Neuron (in vitro differentiated cells): ENCODE data around the gene SLC35G2.

ENCODE experiments used
- H2AFZ ChIP-seq: one replicate; pipeline ENCODE4 v1.6.1; 2013; ENCODE audit warnings: low read depth, mild to moderate bottlenecking, inconsistent platforms, low read length, moderate library complexity
- H3K27me3 ChIP-seq: one replicate; pipeline ENCODE4 v1.6.1; 2013; ENCODE audit warnings: low read length; ENCODE audit not compliant: insufficient read depth
- H3K36me3 ChIP-seq: one replicate; pipeline ENCODE4 v1.6.1; 2013; ENCODE audit warnings: low read length; ENCODE audit not compliant: insufficient read depth
- H3K4me1 ChIP-seq: one replicate; pipeline ENCODE4 v1.6.1; 2013; ENCODE audit warnings: low read length; ENCODE audit not compliant: insufficient read depth
- H3K4me3 ChIP-seq: 2 replicates; pipeline ENCODE4 v1.5.1; 2013; ENCODE audit warnings: mild to moderate bottlenecking, low read length, moderate library complexity
- H3K9me3 ChIP-seq: one replicate; pipeline ENCODE4 v1.6.1; 2013; ENCODE audit warnings: low read length

SLC35G2 gene

GRCh38 chr3:136804813-136805212, 14.1 kb upstream of the SLC35G2 start:
- Histone ChIP-seq H3K4me1 (peaks cover 20% of the 10 kb centered on the region), H3K27me3 (no peaks in the 10 kb centered on the region), H3K9me3 (no peaks in the 10 kb centered on the region), H3K36me3 (no peaks in the 10 kb centered on the region), H3K4me3 (no peak overlapping the region), H2AFZ (no peak overlapping the region)

GRCh38 chr3:136805795-136806194, 13.1 kb upstream of the SLC35G2 start:
- Histone ChIP-seq H2AFZ (no peak overlapping the region), H3K4me1 (peaks cover 20% of the 10 kb centered on the region), H3K4me3 (no peak overlapping the region), H3K9me3 (no peaks in the 10 kb centered on the region), H3K36me3 (no peaks in the 10 kb centered on the region), H3K27me3 (no peaks in the 10 kb centered on the region)

GRCh38 chr3:136811701-136812100, 7.2 kb upstream of the SLC35G2 start:
- Histone ChIP-seq H3K4me1 (no peaks in the 10 kb centered on the region), H3K27me3 (no peaks in the 10 kb centered on the region), H3K4me3 (no peak overlapping the region), H2AFZ (no peak overlapping the region), H3K9me3 (peaks cover 6% of the 10 kb centered on the region), H3K36me3 (no peaks in the 10 kb centered on the region)

- Histone ChIP-seq H3K27me3 (no peaks in the 10 kb centered on the region), H3K9me3 (no peaks in the 10 kb centered on the region), H3K4me3 (no peak overlapping the region), H3K36me3 (no peaks in the 10 kb centered on the region), H2AFZ (peak overlapping the region; percentile 63), H3K4me1 (peaks cover 20% of the 10 kb centered on the region)
Observed at GRCh38 chr3:136817448-136817847, 1.5 kb upstream of the SLC35G2 start.

- no peaks in the 10 kb centered on the region for H3K36me3 ChIP-seq
- peak overlapping the region; percentile 82 for H2AFZ ChIP-seq
- H3K27me3 ChIP-seq, result no peaks in the 10 kb centered on the region
- peak overlapping the region; percentile 71 for H3K4me3 ChIP-seq
- H3K4me1 ChIP-seq, result peaks cover 20% of the 10 kb centered on the region
- H3K9me3 ChIP-seq, result no peaks in the 10 kb centered on the region
Observed at GRCh38 chr3:136818191-136818768, 646 bp upstream of the SLC35G2 start.

- Histone ChIP-seq H3K9me3 (no peaks in the 10 kb centered on the region), H2AFZ (peak overlapping the region; percentile 82), H3K36me3 (no peaks in the 10 kb centered on the region), H3K4me3 (peak overlapping the region; percentile 71), H3K27me3 (no peaks in the 10 kb centered on the region), H3K4me1 (peaks cover 20% of the 10 kb centered on the region)
Observed at GRCh38 chr3:136819392-136819730, 435 bp downstream of the SLC35G2 start.

- peak overlapping the region; percentile 82 for H2AFZ ChIP-seq
- no peaks in the 10 kb centered on the region for H3K36me3 ChIP-seq
- peaks cover 20% of the 10 kb centered on the region for H3K4me1 ChIP-seq
- no peaks in the 10 kb centered on the region for H3K27me3 ChIP-seq
- H3K4me3 ChIP-seq, result peak overlapping the region; percentile 71
- H3K9me3 ChIP-seq, result no peaks in the 10 kb centered on the region
Observed at GRCh38 chr3:136819731-136820679, 1.1 kb downstream of the SLC35G2 start.

- H3K4me3 ChIP-seq, result no peak overlapping the region
- H3K27me3 ChIP-seq, result no peaks in the 10 kb centered on the region
- no peak overlapping the region for H2AFZ ChIP-seq
- peaks cover 5% of the 10 kb centered on the region for H3K9me3 ChIP-seq
- H3K36me3 ChIP-seq, result peaks cover 2% of the 10 kb centered on the region
- H3K4me1 ChIP-seq, result peaks cover 2% of the 10 kb centered on the region
Observed at GRCh38 chr3:136831461-136831860, 12.5 kb downstream of the SLC35G2 start.

GRCh38 chr3:136835089-136835812, 16.3 kb downstream of the SLC35G2 start:
- H3K4me3 ChIP-seq, result no peak overlapping the region
- H3K36me3 ChIP-seq, result peaks cover 10% of the 10 kb centered on the region
- no peak overlapping the region for H2AFZ ChIP-seq
- H3K27me3 ChIP-seq, result no peaks in the 10 kb centered on the region
- H3K4me1 ChIP-seq, result peaks cover 9% of the 10 kb centered on the region
- H3K9me3 ChIP-seq, result peaks cover 2% of the 10 kb centered on the region

- peaks cover 9% of the 10 kb centered on the region for H3K4me1 ChIP-seq
- H2AFZ ChIP-seq, result no peak overlapping the region
- no peaks in the 10 kb centered on the region for H3K27me3 ChIP-seq
- peaks cover 2% of the 10 kb centered on the region for H3K9me3 ChIP-seq
- peaks cover 12% of the 10 kb centered on the region for H3K36me3 ChIP-seq
- H3K4me3 ChIP-seq, result no peak overlapping the region
Observed at GRCh38 chr3:136835813-136836510, 17.0 kb downstream of the SLC35G2 start.

- peaks cover 9% of the 10 kb centered on the region for H3K4me1 ChIP-seq
- no peaks in the 10 kb centered on the region for H3K27me3 ChIP-seq
- no peak overlapping the region for H3K4me3 ChIP-seq
- H2AFZ ChIP-seq, result no peak overlapping the region
- peaks cover 13% of the 10 kb centered on the region for H3K36me3 ChIP-seq
- peaks cover 2% of the 10 kb centered on the region for H3K9me3 ChIP-seq
Observed at GRCh38 chr3:136836511-136837156, 17.7 kb downstream of the SLC35G2 start.
